ENCODE measurements around the gene ERI2. TPM values are rescaled to one million over a fixed set of nuclear protein-coding genes. Genes with fewer than 3 reads are reported as not detected.

The ERI2 gene
- total RNA-seq, 1 donor from 2014 or later, result 15.1 TPM

DNA sequence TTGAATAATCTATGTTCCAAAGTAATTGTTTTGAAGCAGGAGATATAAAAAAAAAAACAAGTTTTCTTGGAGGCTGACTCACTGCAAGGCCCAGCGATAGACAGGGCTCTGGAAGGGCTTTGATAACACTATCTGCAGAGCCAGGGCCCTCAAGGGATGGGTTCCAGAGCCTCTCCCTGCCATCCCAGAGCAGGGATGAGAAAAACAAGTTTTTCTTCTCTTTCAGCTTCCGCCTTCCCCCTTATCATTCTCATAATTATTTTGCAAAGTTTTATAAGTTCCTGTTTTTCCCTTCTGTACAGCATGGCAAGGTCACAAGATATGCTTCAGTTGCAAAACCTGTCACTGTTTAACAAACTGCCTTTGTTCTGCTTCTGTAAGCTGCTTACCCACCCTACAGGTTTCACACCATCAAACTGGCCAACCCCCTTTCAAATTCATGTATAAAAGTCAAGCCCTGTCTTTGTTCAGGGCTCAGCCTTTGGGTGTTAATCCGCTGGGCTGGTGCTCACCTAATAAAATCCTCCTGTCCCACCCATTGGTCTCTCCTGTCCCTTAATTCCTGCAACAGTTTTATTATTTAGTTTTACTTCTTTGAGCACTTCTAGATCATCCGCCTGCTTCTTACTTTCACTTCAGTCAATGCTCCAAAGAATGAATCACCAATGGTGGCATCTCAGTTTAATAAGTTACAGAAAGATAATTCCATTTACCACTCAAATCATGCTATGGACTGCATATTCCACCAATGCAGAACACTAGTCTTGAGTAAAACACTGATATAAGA, 59.0 kb downstream of the ERI2 start:
- intact Hi-C loops (cut with micrococcal nuclease), result no loop called here
- H3K36me3 Mint-ChIP-seq (ENCODE audit: low read depth), result peaks cover 1% of the 10 kb centered on the region
- peaks cover 13% of the 10 kb centered on the region for H3K9me3 Mint-ChIP-seq

DNA sequence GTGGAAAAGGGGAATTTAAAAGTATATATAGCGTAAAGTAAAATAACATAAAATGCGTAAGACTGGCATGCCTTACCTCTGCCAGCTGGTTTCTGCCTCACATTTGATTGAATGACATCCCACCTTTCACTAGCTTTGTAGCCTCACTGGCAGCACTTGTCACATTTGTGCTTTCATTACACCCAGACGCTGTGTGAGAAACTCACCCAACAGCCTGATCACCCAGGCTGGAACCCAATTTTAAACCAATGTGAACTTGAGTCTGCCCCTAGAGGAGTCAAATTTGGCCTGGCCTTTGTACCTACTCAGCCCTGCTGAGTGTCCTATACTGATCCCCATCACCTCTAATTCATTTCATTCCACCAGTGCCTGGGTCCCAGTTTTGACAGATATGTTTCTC, 59.8 kb downstream of the ERI2 start:
- H3K4me3 Mint-ChIP-seq, result no peak overlapping the region

More for the DNA sequence above, 59.0 kb downstream of the ERI2 start:
- no peak overlapping the region for H3K4me3 Mint-ChIP-seq
- H3K27ac Mint-ChIP-seq, result no peak overlapping the region
- peaks cover 3% of the 10 kb centered on the region for H3K27me3 Mint-ChIP-seq
- DNase-seq, result no peak
- H3K4me1 Mint-ChIP-seq, result no peaks in the 10 kb centered on the region

More for the DNA sequence above, 59.8 kb downstream of the ERI2 start:
- peaks cover 1% of the 10 kb centered on the region for H3K36me3 Mint-ChIP-seq (ENCODE audit: low read depth)
- H3K27me3 Mint-ChIP-seq, result no peaks in the 10 kb centered on the region
- intact Hi-C loops (cut with micrococcal nuclease), result no loop called here
- no peak for DNase-seq
- H3K9me3 Mint-ChIP-seq, result peaks cover 13% of the 10 kb centered on the region
- peaks cover 5% of the 10 kb centered on the region for H3K4me1 Mint-ChIP-seq
- H3K27ac Mint-ChIP-seq, result no peak overlapping the region

Other genes starting within 250 kb of the ERI2 start
- not detected in 2 replicates for gene ACSM2B, start 230.1 kb downstream of the ERI2 start, total RNA-seq
- not detected in 2 replicates for gene ACSM1, start 108.8 kb downstream of the ERI2 start, total RNA-seq
- 44.7 and 47.4 TPM in 2 replicates for gene THUMPD1, start 64.7 kb downstream of the ERI2 start, total RNA-seq
- gene ACSM3, start 42.5 kb downstream of the ERI2 start, total RNA-seq, result 2.7 and 3.5 TPM in 2 replicates
- gene REXO5, start 55 bp upstream of the ERI2 start, total RNA-seq, result 9.3 and 11.7 TPM in 2 replicates
- 10.8 and 12.3 TPM in 2 replicates for gene DCUN1D3, start 93.9 kb upstream of the ERI2 start, total RNA-seq
- 20.9 and 26.5 TPM in 2 replicates for gene LYRM1, start 94.3 kb upstream of the ERI2 start, total RNA-seq